OCI-LY3 (cell line): ENCODE data around the gene SPATS2.

Experiments
- EZH2phosphoT487 ChIP-seq: fragments of 200-600 bp; shearing (Covaris generic); IDR thresholded peaks from 2 replicates; pipeline ENCODE4 v1.6.1; 2018; ENCODE audit warnings: antibody characterized with exemption, mixed run types, low read depth
- TF ChIP-seq, protein P1 (sequence below): fragments of 200-600, 300-600 bp; sonication (generic); IDR thresholded peaks from 2 replicates; pipeline ENCODE4 v1.5.1; 2014; ENCODE audit warnings: antibody characterized with exemption, low read length, low read depth

DNA sequence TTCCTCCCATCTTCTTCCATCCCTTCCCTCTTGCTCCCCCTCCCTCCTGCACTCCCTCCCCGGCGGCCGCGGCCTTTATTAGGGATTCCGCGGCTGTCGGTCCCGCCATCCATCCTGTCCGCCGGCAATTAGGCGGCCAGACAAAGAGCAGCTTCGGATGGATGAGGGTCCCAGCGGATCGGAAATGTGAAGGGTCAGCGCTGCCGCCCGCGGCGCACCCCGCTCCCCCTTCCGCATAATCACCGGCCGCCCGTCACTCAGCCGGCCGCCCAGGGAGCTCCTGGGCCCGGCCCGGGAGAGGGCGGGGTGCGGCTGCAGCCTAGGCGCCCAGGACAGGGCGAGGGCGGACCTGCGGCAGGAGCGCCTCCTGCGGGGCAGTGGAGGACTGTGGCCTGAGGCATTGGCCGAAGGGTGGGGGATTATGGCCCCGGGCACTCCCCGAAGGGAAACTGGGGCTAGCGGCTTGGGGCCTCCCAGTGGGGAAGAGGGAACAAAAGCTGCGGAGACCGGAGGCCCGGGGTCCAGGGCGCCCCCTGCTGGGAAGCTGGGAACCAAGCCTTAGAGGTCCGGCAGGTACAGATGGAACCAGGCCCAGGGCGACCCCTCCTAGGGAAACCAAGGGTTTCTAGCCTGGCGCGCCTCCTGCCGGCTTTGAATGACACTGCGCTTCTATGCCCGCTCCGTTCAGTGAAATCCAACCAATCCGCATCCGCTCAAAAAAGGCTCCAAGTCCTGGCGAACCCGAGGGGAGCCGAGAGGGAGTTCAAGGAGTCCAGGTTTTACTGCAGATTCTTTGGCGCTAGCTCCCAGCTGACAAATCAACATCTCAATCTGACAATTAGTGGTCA, 25.0 kb upstream of the SPATS2 start:
- TF ChIP-seq, protein P1, sequence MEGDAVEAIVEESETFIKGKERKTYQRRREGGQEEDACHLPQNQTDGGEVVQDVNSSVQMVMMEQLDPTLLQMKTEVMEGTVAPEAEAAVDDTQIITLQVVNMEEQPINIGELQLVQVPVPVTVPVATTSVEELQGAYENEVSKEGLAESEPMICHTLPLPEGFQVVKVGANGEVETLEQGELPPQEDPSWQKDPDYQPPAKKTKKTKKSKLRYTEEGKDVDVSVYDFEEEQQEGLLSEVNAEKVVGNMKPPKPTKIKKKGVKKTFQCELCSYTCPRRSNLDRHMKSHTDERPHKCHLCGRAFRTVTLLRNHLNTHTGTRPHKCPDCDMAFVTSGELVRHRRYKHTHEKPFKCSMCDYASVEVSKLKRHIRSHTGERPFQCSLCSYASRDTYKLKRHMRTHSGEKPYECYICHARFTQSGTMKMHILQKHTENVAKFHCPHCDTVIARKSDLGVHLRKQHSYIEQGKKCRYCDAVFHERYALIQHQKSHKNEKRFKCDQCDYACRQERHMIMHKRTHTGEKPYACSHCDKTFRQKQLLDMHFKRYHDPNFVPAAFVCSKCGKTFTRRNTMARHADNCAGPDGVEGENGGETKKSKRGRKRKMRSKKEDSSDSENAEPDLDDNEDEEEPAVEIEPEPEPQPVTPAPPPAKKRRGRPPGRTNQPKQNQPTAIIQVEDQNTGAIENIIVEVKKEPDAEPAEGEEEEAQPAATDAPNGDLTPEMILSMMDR: peak; percentile 85
- TF ChIP-seq EZH2phosphoT487: no peak
